Fibroblast of peridontal ligament (primary cell): ENCODE measurements around the gene SNED1.

Experiments
- DNase-seq: peaks from one replicate; pipeline ENCODE4 v3.0.0-alpha.2; 2010; ENCODE audit errors: extremely low read depth

Gene SNED1

GRCh38 chr2:241029599-241030332 lies 31.3 kb downstream of the SNED1 start:
- DNase-seq: no peak

- no peak for DNase-seq
Measured at GRCh38 chr2:241030333-241030680, 31.9 kb downstream of the SNED1 start.

GRCh38 chr2:241030883-241031282 lies 32.5 kb downstream of the SNED1 start:
- DNase-seq: no peak

GRCh38 chr2:241031436-241032165 lies 33.2 kb downstream of the SNED1 start:
- DNase-seq: no peak

- DNase-seq: no peak
Measured at GRCh38 chr2:241033336-241033987, 35.0 kb downstream of the SNED1 start.

GRCh38 chr2:241033994-241034393 lies 35.6 kb downstream of the SNED1 start:
- DNase-seq: no peak

- DNase-seq: no peak
Measured at GRCh38 chr2:241034490-241035141, 36.2 kb downstream of the SNED1 start.

GRCh38 chr2:241035142-241035817 lies 36.9 kb downstream of the SNED1 start:
- DNase-seq: no peak

- no peak for DNase-seq
Measured at GRCh38 chr2:241035818-241036396, 37.5 kb downstream of the SNED1 start.

GRCh38 chr2:241036397-241036963 lies 38.1 kb downstream of the SNED1 start:
- no peak for DNase-seq

- DNase-seq: no peak
Measured at GRCh38 chr2:241036964-241037421, 38.6 kb downstream of the SNED1 start.

GRCh38 chr2:241037498-241037897 lies 39.1 kb downstream of the SNED1 start:
- no peak for DNase-seq

GRCh38 chr2:241038374-241039180 lies 40.2 kb downstream of the SNED1 start:
- DNase-seq: no peak

- no peak for DNase-seq
Measured at GRCh38 chr2:241039416-241039815, 41.0 kb downstream of the SNED1 start.

GRCh38 chr2:241040081-241040803 lies 41.8 kb downstream of the SNED1 start:
- DNase-seq: no peak

GRCh38 chr2:241041589-241042158 lies 43.3 kb downstream of the SNED1 start:
- no peak for DNase-seq

GRCh38 chr2:241043581-241043980 lies 45.2 kb downstream of the SNED1 start:
- no peak for DNase-seq

GRCh38 chr2:241047253-241048010 lies 49.0 kb downstream of the SNED1 start:
- no peak for DNase-seq
